Nephron (organoid): Measurements from ENCODE around the gene INPP5K.
A peak's percentile ranks its signal among the peaks of the same experiment; 100 is the strongest.
"Not testable (repeated sequence)": the region's sequence is repeated elsewhere in the genome, so short reads cannot be mapped to it uniquely, and the experiment has no call there.

Experiments
- H3K27ac Mint-ChIP-seq, 3 experiments: 2 replicates each; pipeline ENCODE4 v1.8.0; 2020; ENCODE audit warnings: mixed read lengths in 3 of 3, mild to moderate bottlenecking in 2 of 3, moderate library complexity in 1 of 3
- H3K27me3 Mint-ChIP-seq: 2 replicates; pipeline ENCODE4 v1.8.0; 2021; ENCODE audit warnings: low read depth, mild to moderate bottlenecking, moderate library complexity, mixed read lengths
- H3K36me3 Mint-ChIP-seq: 2 replicates; pipeline ENCODE4 v1.8.0; 2020; ENCODE audit warnings: low read depth, mixed read lengths
- H3K4me1 Mint-ChIP-seq: 2 replicates; pipeline ENCODE4 v1.8.0; 2020; ENCODE audit warnings: mixed read lengths
- H3K4me3 Mint-ChIP-seq, 3 experiments: 2 replicates each; pipeline ENCODE4 v1.8.0; 2020; ENCODE audit warnings: mild to moderate bottlenecking in 3 of 3, mixed read lengths in 3 of 3, moderate library complexity in 2 of 3
- H3K9me3 Mint-ChIP-seq: 2 replicates; pipeline ENCODE4 v1.8.0; 2020; ENCODE audit warnings: mixed read lengths
- CTCF ChIP-seq, 3 experiments: fragments of 200-600 bp; sonication (generic); IDR thresholded peaks; one replicate each; pipeline ENCODE4 v1.5.0; 2021; ENCODE audit warnings: antibody characterized with exemption in 3 of 3; ENCODE audit not compliant: unreplicated experiment in 3 of 3

INPP5K gene

DNA sequence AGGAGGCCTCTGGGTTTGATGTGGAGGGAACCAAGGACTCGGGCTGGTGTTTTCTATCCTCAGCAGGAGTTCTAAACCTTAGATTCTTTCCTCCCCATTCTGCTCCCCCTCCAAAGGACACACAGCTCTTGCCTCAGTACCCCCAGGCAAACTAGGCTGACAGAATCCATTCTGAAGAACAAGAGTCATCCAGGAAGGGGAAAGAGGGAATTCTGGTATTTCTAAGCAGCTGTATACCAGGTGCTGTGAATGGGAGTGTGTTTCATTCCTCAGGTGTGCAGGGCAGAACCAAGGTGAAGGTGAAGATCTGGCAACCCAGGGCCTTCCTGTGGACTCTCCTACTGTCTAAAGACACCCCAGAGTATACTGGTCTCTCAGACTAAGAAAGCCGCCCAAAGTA is 4.1 kb downstream of the INPP5K start:
- H3K36me3 Mint-ChIP-seq: no peaks in the 10 kb centered on the region
- peaks cover 25% of the 10 kb centered on the region for H3K4me1 Mint-ChIP-seq
- H3K27me3 Mint-ChIP-seq: peaks cover 6% of the 10 kb centered on the region
- H3K4me3 Mint-ChIP-seq: no peak overlapping the region
- H3K27ac Mint-ChIP-seq: peak overlapping the region in 2 of 3 experiments; percentile 86 to 88
- TF ChIP-seq CTCF (IDR thresholded peaks at IDR 0.05; ENCODE audit: unreplicated experiment in 3 of 3): no peak
- no peaks in the 10 kb centered on the region for H3K9me3 Mint-ChIP-seq

- TF ChIP-seq CTCF (IDR thresholded peaks at IDR 0.05; ENCODE audit: unreplicated experiment in 3 of 3): no peak
- no peaks in the 10 kb centered on the region for H3K9me3 Mint-ChIP-seq
- H3K4me1 Mint-ChIP-seq: peaks cover 25% of the 10 kb centered on the region
Measured at GRCh38 chr17:1511756-1512321, 4.6 kb downstream of the INPP5K start.

DNA sequence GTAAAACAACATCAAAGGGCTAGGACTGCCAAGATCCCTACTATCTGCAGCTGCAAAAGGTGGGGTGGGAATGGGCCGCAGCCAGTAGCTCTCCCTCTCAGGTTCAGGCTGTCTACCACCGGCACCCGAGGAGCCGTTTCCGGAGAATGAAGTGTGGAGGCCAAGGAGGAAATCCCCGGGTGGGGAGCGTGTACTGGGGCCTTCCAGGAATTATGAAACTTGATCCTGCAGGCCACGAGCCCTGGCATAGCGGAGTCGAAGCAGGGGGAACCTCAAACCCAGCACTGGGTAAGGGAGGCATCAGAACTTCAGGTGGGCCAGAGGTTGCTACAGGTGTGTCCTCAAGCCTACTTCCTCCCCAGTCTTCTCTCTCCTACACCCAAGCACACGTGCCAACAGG is 5.1 kb downstream of the INPP5K start:
- H3K27me3 Mint-ChIP-seq: peaks cover 6% of the 10 kb centered on the region
- no peak for TF ChIP-seq CTCF (IDR thresholded peaks at IDR 0.05; ENCODE audit: unreplicated experiment in 3 of 3)
- H3K4me1 Mint-ChIP-seq: peaks cover 25% of the 10 kb centered on the region
- peaks cover 4% of the 10 kb centered on the region for H3K36me3 Mint-ChIP-seq
- no peak overlapping the region for H3K4me3 Mint-ChIP-seq
- H3K27ac Mint-ChIP-seq: peak overlapping the region in 2 of 3 experiments; percentile 56 to 88
- H3K9me3 Mint-ChIP-seq: no peaks in the 10 kb centered on the region

More at GRCh38 chr17:1511756-1512321, 4.6 kb downstream of the INPP5K start:
- Mint-ChIP-seq H3K36me3 (peaks cover 4% of the 10 kb centered on the region), H3K27ac (peak overlapping the region in 2 of 3 experiments; percentile 86 to 88), H3K4me3 (peak overlapping the region in 1 of 3 experiments; percentile 56), H3K27me3 (peaks cover 6% of the 10 kb centered on the region)

- Mint-ChIP-seq H3K36me3 (peaks cover 4% of the 10 kb centered on the region), H3K27me3 (peaks cover 6% of the 10 kb centered on the region), H3K4me3 (no peak overlapping the region), H3K27ac (no peak overlapping the region), H3K4me1 (peaks cover 20% of the 10 kb centered on the region), H3K9me3 (no peaks in the 10 kb centered on the region)
- no peak for TF ChIP-seq CTCF (IDR thresholded peaks at IDR 0.05; ENCODE audit: unreplicated experiment in 3 of 3)
Measured at GRCh38 chr17:1509290-1509881, 7.0 kb downstream of the INPP5K start.

DNA sequence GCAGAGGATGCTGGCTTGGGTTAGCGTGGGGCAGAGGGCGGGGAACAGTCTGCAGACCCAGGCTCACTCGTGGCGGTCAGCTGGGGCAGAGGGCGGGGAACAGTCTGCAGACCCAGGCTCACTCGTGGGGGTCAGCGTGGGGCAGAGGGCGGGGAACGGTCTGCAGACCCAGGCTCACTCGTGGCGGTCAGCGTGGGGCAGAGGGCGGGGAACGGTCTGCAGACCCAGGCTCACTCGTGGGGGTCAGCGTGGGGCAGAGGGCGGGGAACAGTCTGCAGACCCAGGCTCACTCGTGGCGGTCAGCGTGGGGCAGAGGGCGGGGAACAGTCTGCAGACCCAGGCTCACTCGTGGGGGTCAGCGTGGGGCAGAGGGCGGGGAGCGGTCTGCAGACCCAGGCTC is 7.7 kb downstream of the INPP5K start:
- H3K9me3 Mint-ChIP-seq, H3K27ac Mint-ChIP-seq, H3K27me3 Mint-ChIP-seq, H3K4me3 Mint-ChIP-seq, H3K36me3 Mint-ChIP-seq: not testable (repeated sequence)
- peaks cover 24% of the 10 kb centered on the region for H3K4me1 Mint-ChIP-seq

GRCh38 chr17:1506649-1507267 is 9.7 kb downstream of the INPP5K start:
- Mint-ChIP-seq H3K27me3 (peaks cover 6% of the 10 kb centered on the region), H3K27ac (no peak overlapping the region), H3K36me3 (peaks cover 4% of the 10 kb centered on the region), H3K4me3 (no peak overlapping the region), H3K9me3 (no peaks in the 10 kb centered on the region), H3K4me1 (peaks cover 17% of the 10 kb centered on the region)
- TF ChIP-seq CTCF (IDR thresholded peaks at IDR 0.05; ENCODE audit: unreplicated experiment in 3 of 3): no peak
